Panc1 (cell line): ENCODE data around the gene ACADSB.

Experiments used
- POLR2AphosphoS5 ChIP-seq: IDR thresholded peaks from 2 replicates; pipeline ENCODE4 v1.6.1; 2012; ENCODE audit warnings: mild to moderate bottlenecking, low read depth, low read length, moderate library complexity
- SIN3A ChIP-seq: IDR thresholded peaks from 2 replicates; pipeline ENCODE4 v1.6.1; 2012; ENCODE audit warnings: low read depth, mild to moderate bottlenecking, low read length, moderate library complexity, borderline replicate concordance; ENCODE audit not compliant: insufficient read depth
- TCF7L2 ChIP-seq: IDR thresholded peaks from 2 replicates; pipeline ENCODE4 v1.6.1; 2011; ENCODE audit warnings: mild to moderate bottlenecking, low read depth, low read length, inconsistent platforms
- TF ChIP-seq, protein P1 (sequence below): fragments of 450-650 bp; IDR thresholded peaks from 2 replicates; pipeline ENCODE4 v1.5.1; 2017; ENCODE audit warnings: mild to moderate bottlenecking
- TF ChIP-seq, protein P2 (sequence below), 2 experiments: IDR thresholded peaks; 2 replicates each; pipeline ENCODE4 v1.6.1; 2011 to 2012; ENCODE audit warnings: low read depth in 2 of 2, control low read depth in 1 of 2, low read length in 1 of 2, mild to moderate bottlenecking in 1 of 2, moderate library complexity in 1 of 2; ENCODE audit not compliant: insufficient read depth in 1 of 2

DNA sequence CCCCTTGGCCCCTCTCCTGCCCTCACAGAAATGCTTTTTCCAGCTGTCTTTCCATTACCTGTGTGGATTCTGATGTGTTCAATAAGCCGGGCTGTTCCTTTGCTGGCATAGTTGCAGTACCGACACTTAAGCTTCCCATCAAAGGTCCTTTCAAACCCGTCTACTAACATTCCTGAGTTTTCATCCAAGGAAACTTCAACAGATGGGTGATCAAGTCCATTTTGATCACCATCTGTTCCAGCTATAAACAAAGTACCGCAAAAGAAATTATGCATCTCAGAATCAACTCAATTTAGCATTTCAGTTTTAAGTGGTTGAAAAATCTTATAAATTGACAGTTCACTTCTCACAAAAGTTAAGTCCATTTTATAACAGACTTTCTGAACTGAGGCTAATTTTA, 12.9 kb upstream of the ACADSB start:
- TF ChIP-seq, protein P1, sequence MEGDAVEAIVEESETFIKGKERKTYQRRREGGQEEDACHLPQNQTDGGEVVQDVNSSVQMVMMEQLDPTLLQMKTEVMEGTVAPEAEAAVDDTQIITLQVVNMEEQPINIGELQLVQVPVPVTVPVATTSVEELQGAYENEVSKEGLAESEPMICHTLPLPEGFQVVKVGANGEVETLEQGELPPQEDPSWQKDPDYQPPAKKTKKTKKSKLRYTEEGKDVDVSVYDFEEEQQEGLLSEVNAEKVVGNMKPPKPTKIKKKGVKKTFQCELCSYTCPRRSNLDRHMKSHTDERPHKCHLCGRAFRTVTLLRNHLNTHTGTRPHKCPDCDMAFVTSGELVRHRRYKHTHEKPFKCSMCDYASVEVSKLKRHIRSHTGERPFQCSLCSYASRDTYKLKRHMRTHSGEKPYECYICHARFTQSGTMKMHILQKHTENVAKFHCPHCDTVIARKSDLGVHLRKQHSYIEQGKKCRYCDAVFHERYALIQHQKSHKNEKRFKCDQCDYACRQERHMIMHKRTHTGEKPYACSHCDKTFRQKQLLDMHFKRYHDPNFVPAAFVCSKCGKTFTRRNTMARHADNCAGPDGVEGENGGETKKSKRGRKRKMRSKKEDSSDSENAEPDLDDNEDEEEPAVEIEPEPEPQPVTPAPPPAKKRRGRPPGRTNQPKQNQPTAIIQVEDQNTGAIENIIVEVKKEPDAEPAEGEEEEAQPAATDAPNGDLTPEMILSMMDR = no peak
- TF ChIP-seq POLR2AphosphoS5 (no peak), SIN3A (no peak), TCF7L2 (no peak)
- TF ChIP-seq, protein P2, sequence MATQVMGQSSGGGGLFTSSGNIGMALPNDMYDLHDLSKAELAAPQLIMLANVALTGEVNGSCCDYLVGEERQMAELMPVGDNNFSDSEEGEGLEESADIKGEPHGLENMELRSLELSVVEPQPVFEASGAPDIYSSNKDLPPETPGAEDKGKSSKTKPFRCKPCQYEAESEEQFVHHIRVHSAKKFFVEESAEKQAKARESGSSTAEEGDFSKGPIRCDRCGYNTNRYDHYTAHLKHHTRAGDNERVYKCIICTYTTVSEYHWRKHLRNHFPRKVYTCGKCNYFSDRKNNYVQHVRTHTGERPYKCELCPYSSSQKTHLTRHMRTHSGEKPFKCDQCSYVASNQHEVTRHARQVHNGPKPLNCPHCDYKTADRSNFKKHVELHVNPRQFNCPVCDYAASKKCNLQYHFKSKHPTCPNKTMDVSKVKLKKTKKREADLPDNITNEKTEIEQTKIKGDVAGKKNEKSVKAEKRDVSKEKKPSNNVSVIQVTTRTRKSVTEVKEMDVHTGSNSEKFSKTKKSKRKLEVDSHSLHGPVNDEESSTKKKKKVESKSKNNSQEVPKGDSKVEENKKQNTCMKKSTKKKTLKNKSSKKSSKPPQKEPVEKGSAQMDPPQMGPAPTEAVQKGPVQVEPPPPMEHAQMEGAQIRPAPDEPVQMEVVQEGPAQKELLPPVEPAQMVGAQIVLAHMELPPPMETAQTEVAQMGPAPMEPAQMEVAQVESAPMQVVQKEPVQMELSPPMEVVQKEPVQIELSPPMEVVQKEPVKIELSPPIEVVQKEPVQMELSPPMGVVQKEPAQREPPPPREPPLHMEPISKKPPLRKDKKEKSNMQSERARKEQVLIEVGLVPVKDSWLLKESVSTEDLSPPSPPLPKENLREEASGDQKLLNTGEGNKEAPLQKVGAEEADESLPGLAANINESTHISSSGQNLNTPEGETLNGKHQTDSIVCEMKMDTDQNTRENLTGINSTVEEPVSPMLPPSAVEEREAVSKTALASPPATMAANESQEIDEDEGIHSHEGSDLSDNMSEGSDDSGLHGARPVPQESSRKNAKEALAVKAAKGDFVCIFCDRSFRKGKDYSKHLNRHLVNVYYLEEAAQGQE (IDR thresholded peaks at IDR 0.05; ENCODE audit: insufficient read depth in 1 of 2, low read depth in 2 of 2, low read length in 1 of 2) = no peak
